Ovary (tissue), 3 donors: ENCODE results near the gene VWA3B.

Experiments
- CTCF ChIP-seq, 3 donors: fragments of 450-650 bp in 2 of 3; fragments of 200-600 bp in 1 of 3; IDR thresholded peaks; one replicate each; pipeline versions ENCODE4 v1.5.1 to v1.8.0; 2016 to 2022; ENCODE audit warnings: antibody characterized with exemption in 3 of 3, mild to moderate bottlenecking in 1 of 3
- EP300 ChIP-seq: sonication (generic); formaldehyde crosslinking; IDR thresholded peaks from one replicate; pipeline ENCODE4 v1.6.1; 2017; ENCODE audit warnings: antibody characterized with exemption
- POLR2A ChIP-seq: fragments of 450-650 bp; IDR thresholded peaks from one replicate; pipeline ENCODE4 v1.6.1; 2017; ENCODE audit warnings: antibody characterized with exemption, mild to moderate bottlenecking, moderate library complexity
- donor health status: DM: no; HTN: no; CAD: no.

GRCh38 chr2:98280376-98281102 is 193.6 kb downstream of the VWA3B start:
- TF ChIP-seq CTCF (IDR thresholded peaks at IDR 0.05) (no peak), POLR2A (no peak), EP300 (no peak)
